HL-60 (cell line): ENCODE measurements around the gene SORCS2.

Experiments
- DNase-seq, 2 experiments: peaks; one replicate each; pipeline ENCODE4 v3.0.0-alpha.2; 2010 to 2020; ENCODE audit warnings: low read depth in 1 of 2, low spot score in 1 of 2
- H3K27ac ChIP-seq: fragments of 250-450 bp; sonication (Bioruptor Pico); replicated peaks from 2 replicates; pipeline ENCODE4 v1.5.1; 2020; ENCODE audit warnings: mild to moderate bottlenecking, moderate library complexity
- H3K27me3 ChIP-seq: fragments of 250-450 bp; sonication (Bioruptor Pico); 2 replicates; pipeline ENCODE4 v1.5.1; 2021; ENCODE audit warnings: mild to moderate bottlenecking, moderate library complexity; ENCODE audit not compliant: insufficient read depth, poor library complexity, severe bottlenecking
- H3K4me3 ChIP-seq: replicated peaks from 2 replicates; pipeline ENCODE4 v1.5.1; 2011; ENCODE audit warnings: mild to moderate bottlenecking, control low read depth, low read length; ENCODE audit not compliant: insufficient read depth
- GABPA ChIP-seq: IDR thresholded peaks from 2 replicates; pipeline ENCODE4 v1.6.1; 2012; ENCODE audit warnings: low read depth
- POLR2AphosphoS5 ChIP-seq: IDR thresholded peaks from 2 replicates; pipeline ENCODE4 v1.6.1; 2012; ENCODE audit warnings: low read depth
- SPI1 ChIP-seq: IDR thresholded peaks from 2 replicates; pipeline ENCODE4 v1.6.1; 2012; ENCODE audit warnings: low read depth, mild to moderate bottlenecking, borderline replicate concordance
- TF ChIP-seq, protein P1 (sequence below): IDR thresholded peaks from one replicate; pipeline ENCODE4 v1.5.1; 2011; ENCODE audit warnings: low read length, control low read depth, inconsistent platforms; ENCODE audit not compliant: insufficient read depth
- TF ChIP-seq, protein P2 (sequence below): IDR thresholded peaks from 2 replicates; pipeline ENCODE4 v1.6.1; 2012; ENCODE audit warnings: low read depth; ENCODE audit not compliant: insufficient replicate concordance

SORCS2 gene

DNA sequence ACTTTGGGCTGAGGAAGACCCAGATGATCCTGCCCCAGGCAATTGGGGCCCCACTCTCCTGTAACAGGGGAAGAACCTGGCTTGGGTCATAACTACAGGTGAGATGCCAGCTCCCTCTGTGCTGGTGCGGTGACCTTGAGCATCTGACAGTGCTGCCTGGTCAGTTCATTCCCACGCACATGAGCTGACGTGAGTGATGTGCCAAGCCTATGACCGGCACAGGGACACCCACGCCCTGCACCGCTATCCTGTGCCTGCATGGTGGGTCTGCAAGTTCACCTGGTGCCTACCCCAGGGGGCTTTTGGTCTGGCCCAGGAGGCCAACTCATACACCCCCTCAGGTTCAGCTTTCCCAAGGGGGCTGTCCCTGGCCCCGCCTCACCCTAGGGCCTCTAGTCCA is 366.1 kb downstream of the SORCS2 start:
- Histone ChIP-seq H3K27ac (no peak overlapping the region), H3K27me3 (no peaks in the 10 kb centered on the region), H3K4me3 (no peak overlapping the region)
- no peak for DNase-seq
- TF ChIP-seq GABPA: no peak
- TF ChIP-seq, protein P1, sequence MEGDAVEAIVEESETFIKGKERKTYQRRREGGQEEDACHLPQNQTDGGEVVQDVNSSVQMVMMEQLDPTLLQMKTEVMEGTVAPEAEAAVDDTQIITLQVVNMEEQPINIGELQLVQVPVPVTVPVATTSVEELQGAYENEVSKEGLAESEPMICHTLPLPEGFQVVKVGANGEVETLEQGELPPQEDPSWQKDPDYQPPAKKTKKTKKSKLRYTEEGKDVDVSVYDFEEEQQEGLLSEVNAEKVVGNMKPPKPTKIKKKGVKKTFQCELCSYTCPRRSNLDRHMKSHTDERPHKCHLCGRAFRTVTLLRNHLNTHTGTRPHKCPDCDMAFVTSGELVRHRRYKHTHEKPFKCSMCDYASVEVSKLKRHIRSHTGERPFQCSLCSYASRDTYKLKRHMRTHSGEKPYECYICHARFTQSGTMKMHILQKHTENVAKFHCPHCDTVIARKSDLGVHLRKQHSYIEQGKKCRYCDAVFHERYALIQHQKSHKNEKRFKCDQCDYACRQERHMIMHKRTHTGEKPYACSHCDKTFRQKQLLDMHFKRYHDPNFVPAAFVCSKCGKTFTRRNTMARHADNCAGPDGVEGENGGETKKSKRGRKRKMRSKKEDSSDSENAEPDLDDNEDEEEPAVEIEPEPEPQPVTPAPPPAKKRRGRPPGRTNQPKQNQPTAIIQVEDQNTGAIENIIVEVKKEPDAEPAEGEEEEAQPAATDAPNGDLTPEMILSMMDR: no peak
- TF ChIP-seq POLR2AphosphoS5: no peak
- TF ChIP-seq SPI1: no peak
- TF ChIP-seq, protein P2, sequence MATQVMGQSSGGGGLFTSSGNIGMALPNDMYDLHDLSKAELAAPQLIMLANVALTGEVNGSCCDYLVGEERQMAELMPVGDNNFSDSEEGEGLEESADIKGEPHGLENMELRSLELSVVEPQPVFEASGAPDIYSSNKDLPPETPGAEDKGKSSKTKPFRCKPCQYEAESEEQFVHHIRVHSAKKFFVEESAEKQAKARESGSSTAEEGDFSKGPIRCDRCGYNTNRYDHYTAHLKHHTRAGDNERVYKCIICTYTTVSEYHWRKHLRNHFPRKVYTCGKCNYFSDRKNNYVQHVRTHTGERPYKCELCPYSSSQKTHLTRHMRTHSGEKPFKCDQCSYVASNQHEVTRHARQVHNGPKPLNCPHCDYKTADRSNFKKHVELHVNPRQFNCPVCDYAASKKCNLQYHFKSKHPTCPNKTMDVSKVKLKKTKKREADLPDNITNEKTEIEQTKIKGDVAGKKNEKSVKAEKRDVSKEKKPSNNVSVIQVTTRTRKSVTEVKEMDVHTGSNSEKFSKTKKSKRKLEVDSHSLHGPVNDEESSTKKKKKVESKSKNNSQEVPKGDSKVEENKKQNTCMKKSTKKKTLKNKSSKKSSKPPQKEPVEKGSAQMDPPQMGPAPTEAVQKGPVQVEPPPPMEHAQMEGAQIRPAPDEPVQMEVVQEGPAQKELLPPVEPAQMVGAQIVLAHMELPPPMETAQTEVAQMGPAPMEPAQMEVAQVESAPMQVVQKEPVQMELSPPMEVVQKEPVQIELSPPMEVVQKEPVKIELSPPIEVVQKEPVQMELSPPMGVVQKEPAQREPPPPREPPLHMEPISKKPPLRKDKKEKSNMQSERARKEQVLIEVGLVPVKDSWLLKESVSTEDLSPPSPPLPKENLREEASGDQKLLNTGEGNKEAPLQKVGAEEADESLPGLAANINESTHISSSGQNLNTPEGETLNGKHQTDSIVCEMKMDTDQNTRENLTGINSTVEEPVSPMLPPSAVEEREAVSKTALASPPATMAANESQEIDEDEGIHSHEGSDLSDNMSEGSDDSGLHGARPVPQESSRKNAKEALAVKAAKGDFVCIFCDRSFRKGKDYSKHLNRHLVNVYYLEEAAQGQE: no peak

DNA sequence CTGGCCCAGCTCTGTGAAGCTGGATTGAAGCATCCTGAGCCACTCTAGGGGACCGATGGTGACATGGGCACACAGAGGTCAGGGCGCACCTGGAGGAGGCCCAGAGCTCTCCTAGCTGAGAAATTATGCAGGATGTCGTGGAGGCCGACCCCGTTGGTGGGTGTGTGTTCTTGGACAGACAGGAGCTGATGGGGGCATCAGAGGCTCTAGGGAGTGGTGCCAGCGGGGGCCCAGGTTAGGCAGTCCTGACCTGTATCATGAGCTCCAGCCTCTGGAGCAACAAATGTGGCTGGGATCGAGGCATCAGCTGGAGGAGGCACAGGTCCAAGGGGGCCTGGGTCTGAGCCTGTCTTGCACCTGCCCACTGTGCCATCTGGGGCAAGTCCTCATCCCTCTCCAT is 367.0 kb downstream of the SORCS2 start:
- Histone ChIP-seq H3K4me3 (no peak overlapping the region), H3K27ac (no peak overlapping the region), H3K27me3 (no peaks in the 10 kb centered on the region)
- TF ChIP-seq, protein P2: no peak
- TF ChIP-seq SPI1 (no peak), GABPA (no peak), POLR2AphosphoS5 (no peak)
- TF ChIP-seq, protein P1: no peak
- DNase-seq: no peak

DNA sequence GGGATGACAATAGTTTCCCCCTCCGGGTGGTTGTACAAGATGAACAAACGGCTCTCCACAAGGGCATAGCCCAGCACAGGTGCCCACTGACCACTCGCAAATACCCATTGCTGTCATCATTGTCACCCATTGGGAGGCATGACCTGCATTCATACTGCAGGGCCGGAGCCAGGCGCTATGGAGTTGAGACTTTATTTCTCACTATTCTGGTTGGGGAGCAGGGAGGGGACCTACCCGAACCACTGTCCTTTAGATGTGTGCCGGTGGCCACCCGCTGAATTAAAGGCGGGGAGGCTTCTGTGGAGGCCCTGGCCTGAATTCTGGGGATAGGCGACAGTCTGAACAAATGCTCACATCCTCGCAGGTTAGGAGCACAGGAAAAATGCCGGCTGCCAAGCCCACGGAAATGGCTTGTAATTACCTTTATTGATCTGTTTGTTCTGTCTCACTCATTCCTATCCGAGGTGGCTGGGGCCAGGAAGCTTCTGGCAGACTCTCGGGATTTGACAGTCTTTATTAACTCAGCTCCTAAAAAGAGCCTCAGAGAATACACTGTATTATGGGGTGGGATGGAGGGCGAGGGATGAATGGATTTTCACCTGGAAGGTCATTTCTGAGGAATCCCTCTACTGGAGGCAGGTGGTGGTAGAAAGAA is 367.5 kb downstream of the SORCS2 start:
- TF ChIP-seq, protein P1: no peak
- TF ChIP-seq, protein P2: no peak
- no peak for TF ChIP-seq SPI1
- no peak for TF ChIP-seq GABPA
- no peak for TF ChIP-seq POLR2AphosphoS5
- no peak for DNase-seq
- Histone ChIP-seq H3K27me3 (no peaks in the 10 kb centered on the region), H3K27ac (no peak overlapping the region), H3K4me3 (no peak overlapping the region)
